ENCODE results near the gene ACIN1.

GRCh38 chr14:23137192-23137812 is 42.4 kb upstream of the ACIN1 start:
- no peak for TF ChIP-seq CTCF (IDR thresholded peaks at IDR 0.05)
- TF ChIP-seq POLR2A (IDR thresholded peaks at IDR 0.05) = no peak
- TF ChIP-seq POLR2AphosphoS5 (IDR thresholded peaks at IDR 0.05) = no peak
- TF ChIP-seq EP300 (IDR thresholded peaks at IDR 0.05) = no peak

Measured in upper lobe of left lung (tissue), 4 donors.